Natural killer cell (primary cell): ENCODE results near the gene ELFN1. TPM values are rescaled to one million over a fixed set of nuclear protein-coding genes. Genes with fewer than 3 reads are reported as not detected.

Experiments
- ATAC-seq, 3 donors: fragments of 150-1000 bp in 2 of 3; fragments of 200-7000 bp in 1 of 3; cut with Tn5 transposase; 1 replicate in 1 of 3; 2 replicates in 2 of 3; pipeline ENCODE4 v1.10.0; 2021; ENCODE audit warnings: mild to moderate bottlenecking in 2 of 3, moderate library complexity in 2 of 3
- DNase-seq, 2 donors: peaks; one replicate each; pipeline versions ENCODE4 v3.0.0 to v3.0.0-alpha.2; 2013 to 2021; ENCODE audit warnings: mixed read lengths in 1 of 2
- H3K27ac ChIP-seq: one replicate; pipeline ENCODE4 v1.5.1; 2013; ENCODE audit warnings: mild to moderate bottlenecking, low read length
- H3K27me3 ChIP-seq: one replicate; pipeline ENCODE4 v1.6.1; 2013; ENCODE audit warnings: low read length; ENCODE audit not compliant: control insufficient read depth, insufficient read depth
- H3K36me3 ChIP-seq: one replicate; pipeline ENCODE4 v1.6.1; 2013; ENCODE audit warnings: low read length; ENCODE audit not compliant: control insufficient read depth, insufficient read depth
- H3K4me1 ChIP-seq: one replicate; pipeline ENCODE4 v1.6.1; 2013; ENCODE audit warnings: low read length; ENCODE audit not compliant: control insufficient read depth, insufficient read depth
- H3K4me3 ChIP-seq: one replicate; pipeline ENCODE4 v1.5.1; 2013; ENCODE audit warnings: low read length
- H3K9me3 ChIP-seq: one replicate; pipeline ENCODE4 v1.6.1; 2013; ENCODE audit warnings: low read length; ENCODE audit not compliant: control insufficient read depth, insufficient read depth
- H3K27ac Mint-ChIP-seq, 2 donors: one replicate each; pipeline ENCODE4 v1.8.0; 2022; ENCODE audit warnings: mild to moderate bottlenecking in 2 of 2, mixed read lengths in 2 of 2, moderate library complexity in 1 of 2
- H3K27me3 Mint-ChIP-seq, 2 donors: one replicate each; pipeline ENCODE4 v1.8.0; 2022; ENCODE audit warnings: low read depth in 2 of 2, mixed read lengths in 2 of 2
- H3K36me3 Mint-ChIP-seq: one replicate; pipeline ENCODE4 v1.8.0; 2022; ENCODE audit warnings: mixed read lengths
- H3K4me1 Mint-ChIP-seq, 2 donors: one replicate each; pipeline ENCODE4 v1.8.0; 2022; ENCODE audit warnings: mixed read lengths in 2 of 2
- H3K4me3 Mint-ChIP-seq: one replicate; pipeline ENCODE4 v1.8.0; 2022; ENCODE audit warnings: mild to moderate bottlenecking, moderate library complexity, mixed read lengths
- H3K9me3 Mint-ChIP-seq, 2 donors: one replicate each; pipeline ENCODE4 v1.8.0; 2022; ENCODE audit warnings: mixed read lengths in 2 of 2
- CTCF ChIP-seq: fragments of 200-600 bp; IDR thresholded peaks from one replicate; pipeline ENCODE4 v1.8.0; 2022; ENCODE audit warnings: antibody characterized with exemption
- WGBS: methylation state at CpG from one replicate; pipeline ENCODE4 v1.1.7; 2013; ENCODE audit warnings: missing lambda C conversion rate; ENCODE audit not compliant: insufficient coverage; 5-methylcytosine and 5-hydroxymethylcytosine counted together
- intact Hi-C: fragments of 100-400 bp; cut with micrococcal nuclease; formaldehyde crosslinking; loops from one replicate; pipeline ENCODE4 v1.14.2; 2022
- total RNA-seq, 4 donors: library from RNA; stranded (reverse); fragments of 120-200 nt in 1 of 4; gene quantifications; one replicate each; pipeline versions ENCODE4 v1.2.3 to v1.2.4, GENCODE V29; 2013 to 2022

ELFN1 gene
- total RNA-seq, 3 donors from 2014 or later (not counting 1 experiment from before 2014, with no cell fraction given), result 0.30 to 0.45 TPM; not detected in 1

DNA sequence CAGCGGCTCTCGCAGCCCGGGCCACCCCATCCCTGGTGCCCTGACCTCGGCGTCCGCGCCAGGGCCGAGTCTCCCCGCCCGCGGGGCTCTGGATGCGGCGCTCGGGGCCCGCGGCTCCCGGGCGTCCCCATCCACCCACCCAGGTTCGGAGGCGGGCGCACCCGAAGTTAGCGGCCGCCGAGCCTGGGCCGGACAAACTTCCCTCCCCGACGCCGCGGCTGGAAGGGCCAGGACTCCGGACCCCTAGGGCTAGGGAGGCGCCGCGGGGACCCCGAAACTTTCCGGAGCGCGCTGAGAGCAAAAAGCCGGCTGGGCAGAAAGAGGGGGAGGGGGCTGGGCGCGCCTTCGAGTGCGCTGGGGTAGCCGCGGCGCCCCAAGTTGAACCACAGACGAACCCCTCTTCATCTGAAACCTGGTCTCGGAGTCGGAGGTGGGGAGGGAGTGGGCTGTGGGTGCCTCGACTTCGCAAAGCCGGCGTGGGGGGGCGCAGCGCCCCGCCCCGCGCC lies 3.7 kb upstream of the ELFN1 start:
- DNase-seq (peak in 1 of 2 donors; percentile 18), ATAC-seq (no peak)
- Histone ChIP-seq H3K4me3 (no peak overlapping the region), H3K27me3 (peaks cover 38% of the 10 kb centered on the region), H3K36me3 (no peaks in the 10 kb centered on the region), H3K9me3 (no peaks in the 10 kb centered on the region), H3K27ac (no peak overlapping the region), H3K4me1 (peaks cover 41% of the 10 kb centered on the region)
- Mint-ChIP-seq H3K27me3 (peaks cover 29 to 40% of the 10 kb centered on the region in 2 donors), H3K27ac (no peak overlapping the region), H3K9me3 (no peaks in the 10 kb centered on the region), H3K4me1 (peaks cover 11 to 21% of the 10 kb centered on the region in 2 donors), H3K36me3 (no peaks in the 10 kb centered on the region), H3K4me3 (peak overlapping the region; percentile 31)
- TF ChIP-seq CTCF, result no peak
- intact Hi-C loops, result no loop called here
- 1% methylated on average over 58 of the region's 58 CpGs for WGBS

DNA sequence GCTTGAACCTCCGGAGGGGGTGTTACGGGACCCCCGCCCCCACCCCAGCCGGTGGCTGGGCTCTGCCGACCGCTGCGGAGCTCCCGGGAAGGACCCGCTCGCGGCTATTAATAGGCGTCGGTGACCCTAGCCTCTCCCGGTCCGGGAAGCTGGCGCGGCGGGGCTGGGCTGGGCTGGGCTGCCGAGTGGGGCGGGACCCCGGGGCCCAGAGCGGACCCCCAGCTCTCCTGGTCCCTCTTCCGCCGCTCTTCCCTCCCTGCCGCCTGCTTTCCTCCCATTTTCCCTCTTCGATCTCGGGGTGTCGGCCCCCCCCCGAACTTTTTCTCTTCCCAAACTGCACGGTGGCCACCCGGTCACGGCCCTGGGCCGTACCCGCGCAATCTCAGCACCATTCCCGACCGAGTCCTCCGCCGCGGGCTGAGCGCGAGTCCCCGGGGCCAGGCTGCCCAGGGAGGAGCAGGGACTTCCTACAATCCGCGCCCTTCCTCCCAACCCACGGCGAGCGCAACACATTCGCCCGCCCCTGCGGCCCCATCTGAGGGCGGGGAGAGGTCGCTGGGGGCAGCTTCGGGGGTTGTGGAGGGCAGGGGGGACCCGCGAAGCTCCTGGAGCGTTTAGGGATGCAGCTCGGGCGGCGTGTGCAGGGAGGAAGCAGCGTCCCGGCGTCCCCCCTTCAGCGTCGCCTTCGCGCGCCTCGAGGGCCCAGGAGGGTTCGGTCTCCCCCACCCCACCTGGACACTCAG lies 3.1 kb upstream of the ELFN1 start:
- 2% methylated on average over 65 of the region's 70 CpGs for WGBS
- Histone ChIP-seq H3K36me3 (no peaks in the 10 kb centered on the region), H3K4me3 (no peak overlapping the region), H3K9me3 (no peaks in the 10 kb centered on the region), H3K27me3 (peaks cover 42% of the 10 kb centered on the region), H3K4me1 (peaks cover 41% of the 10 kb centered on the region), H3K27ac (no peak overlapping the region)
- ATAC-seq (no peak), DNase-seq (peak in 1 of 2 donors; percentile 22)
- intact Hi-C loops, result no loop called here
- Mint-ChIP-seq H3K4me1 (peaks cover 11 to 21% of the 10 kb centered on the region in 2 donors), H3K27me3 (peaks cover 24 to 34% of the 10 kb centered on the region in 2 donors), H3K9me3 (no peaks in the 10 kb centered on the region), H3K27ac (no peak overlapping the region), H3K36me3 (no peaks in the 10 kb centered on the region), H3K4me3 (peak overlapping the region; percentile 83)
- no peak for TF ChIP-seq CTCF

- intact Hi-C loops, result no loop called here
- Histone ChIP-seq H3K4me1 (peaks cover 41% of the 10 kb centered on the region), H3K9me3 (no peaks in the 10 kb centered on the region), H3K36me3 (no peaks in the 10 kb centered on the region), H3K27me3 (peaks cover 42% of the 10 kb centered on the region), H3K4me3 (no peak overlapping the region), H3K27ac (no peak overlapping the region)
- Mint-ChIP-seq H3K36me3 (no peaks in the 10 kb centered on the region), H3K9me3 (no peaks in the 10 kb centered on the region), H3K27me3 (peaks cover 26% of the 10 kb centered on the region in 2 donors), H3K4me1 (peaks cover 11 to 21% of the 10 kb centered on the region in 2 donors), H3K4me3 (peak overlapping the region; percentile 68), H3K27ac (no peak overlapping the region)
- DNase-seq (no peak), ATAC-seq (no peak)
- no peak for TF ChIP-seq CTCF
- 10% methylated on average over 77 of the region's 77 CpGs for WGBS
These were observed 2.3 kb upstream of the ELFN1 start for GRCh38 chr7:1667566-1668395.
